Right atrium auricular region (tissue), 2 donors: ENCODE results near the gene C14orf180. TPM values are rescaled to one million over a fixed set of nuclear protein-coding genes. Genes with fewer than 3 reads are reported as not detected.

Source experiments
- DNase-seq: peaks from one replicate; pipeline ENCODE4 v3.0.0-alpha.2; 2019; ENCODE audit warnings: low spot score
- H3K27ac ChIP-seq, 2 donors: fragments of 200-600 bp; sonication (generic); 1 replicate in 1 of 2; 2 replicates in 1 of 2; pipeline ENCODE4 v1.5.1; 2016 to 2019
- H3K27me3 ChIP-seq, 2 donors: fragments of 200-600 bp; sonication (generic); one replicate each; pipeline versions ENCODE4 v1.5.1 to v1.6.0; 2017 to 2019
- H3K36me3 ChIP-seq: fragments of 200-600 bp; sonication (generic); one replicate; pipeline ENCODE4 v1.5.1; 2016
- H3K4me1 ChIP-seq, 2 donors: fragments of 200-600 bp; sonication (generic); one replicate each; pipeline versions ENCODE4 v1.5.1 to v1.6.0; 2017 to 2019
- H3K4me3 ChIP-seq, 2 donors: fragments of 200-600 bp; sonication (generic); 1 replicate in 1 of 2; 2 replicates in 1 of 2; pipeline ENCODE4 v1.5.1; 2017 to 2019; ENCODE audit warnings: mild to moderate bottlenecking in 1 of 2, moderate library complexity in 1 of 2
- H3K9me3 ChIP-seq, 2 donors: fragments of 200-600 bp; sonication (generic); one replicate each; pipeline ENCODE4 v1.5.1; 2019
- CTCF ChIP-seq, 2 donors: fragments of 200-600 bp; sonication (generic); IDR thresholded peaks; one replicate each; pipeline ENCODE4 v1.5.1; 2019; ENCODE audit warnings: antibody characterized with exemption in 2 of 2
- total RNA-seq, 2 donors: library from RNA; depleted of rRNA; stranded (reverse); fragments of >200 nt; gene quantifications; one replicate each; pipeline ENCODE4 v1.1.0, GENCODE V29; 2016

Gene C14orf180
- total RNA-seq, 2 donors from 2014 or later, result 59.5 to 135 TPM

- no peak overlapping the region for H3K4me3 ChIP-seq
- H3K9me3 ChIP-seq, result no peaks in the 10 kb centered on the region
- H3K27me3 ChIP-seq, result no peaks in the 10 kb centered on the region
- no peaks in the 10 kb centered on the region for H3K36me3 ChIP-seq
- no peak for TF ChIP-seq CTCF (IDR thresholded peaks at IDR 0.05)
- DNase-seq, result no peak
- H3K4me1 ChIP-seq, result peaks cover 0 to 20% of the 10 kb centered on the region in 2 donors
- H3K27ac ChIP-seq, result no peak overlapping the region
Measured at GRCh38 chr14:104597576-104597975, 18.0 kb downstream of the C14orf180 start.

GRCh38 chr14:104598039-104598909 lies 18.7 kb downstream of the C14orf180 start:
- Histone ChIP-seq H3K27me3 (no peaks in the 10 kb centered on the region), H3K36me3 (no peaks in the 10 kb centered on the region), H3K4me1 (peaks cover 0 to 18% of the 10 kb centered on the region in 2 donors), H3K4me3 (no peak overlapping the region), H3K27ac (no peak overlapping the region), H3K9me3 (no peaks in the 10 kb centered on the region)
- no peak for TF ChIP-seq CTCF (IDR thresholded peaks at IDR 0.05)
- DNase-seq, result no peak

- no peak for DNase-seq
- H3K27ac ChIP-seq, result no peak overlapping the region
Measured at GRCh38 chr14:104598910-104599273, 19.3 kb downstream of the C14orf180 start.

GRCh38 chr14:104599446-104599845 lies 19.9 kb downstream of the C14orf180 start:
- Histone ChIP-seq H3K27me3 (no peaks in the 10 kb centered on the region), H3K27ac (no peak overlapping the region), H3K9me3 (no peaks in the 10 kb centered on the region), H3K4me3 (no peak overlapping the region), H3K36me3 (no peaks in the 10 kb centered on the region), H3K4me1 (peaks cover 0 to 12% of the 10 kb centered on the region in 2 donors)
- no peak for DNase-seq
- no peak for TF ChIP-seq CTCF (IDR thresholded peaks at IDR 0.05)

More at GRCh38 chr14:104598910-104599273, 19.3 kb downstream of the C14orf180 start:
- Histone ChIP-seq H3K4me1 (peaks cover 0 to 12% of the 10 kb centered on the region in 2 donors), H3K9me3 (no peaks in the 10 kb centered on the region), H3K4me3 (no peak overlapping the region), H3K27me3 (no peaks in the 10 kb centered on the region), H3K36me3 (no peaks in the 10 kb centered on the region)
- no peak for TF ChIP-seq CTCF (IDR thresholded peaks at IDR 0.05)

- H3K4me3 ChIP-seq, result no peak overlapping the region
- H3K36me3 ChIP-seq, result no peaks in the 10 kb centered on the region
- H3K4me1 ChIP-seq, result peaks cover 0 to 15% of the 10 kb centered on the region in 2 donors
- H3K27me3 ChIP-seq, result no peaks in the 10 kb centered on the region
- DNase-seq, result no peak
- no peak overlapping the region for H3K27ac ChIP-seq
- no peaks in the 10 kb centered on the region for H3K9me3 ChIP-seq
- TF ChIP-seq CTCF (IDR thresholded peaks at IDR 0.05), result no peak
Measured at GRCh38 chr14:104600141-104600643, 20.6 kb downstream of the C14orf180 start.
